Karpas-422 (cell line): ENCODE data around the gene DCTN5. TPM values are rescaled to one million over a fixed set of nuclear protein-coding genes. Genes with fewer than 3 reads are reported as not detected.

Experiments
- DNase-seq: peaks from one replicate; pipeline ENCODE4 v3.0.0-alpha.2; 2015
- H2AFZ ChIP-seq: fragments of 200-600 bp; sonication (generic); 2 replicates; pipeline ENCODE4 v1.6.1; 2014; ENCODE audit warnings: antibody characterized with exemption, low read length, mixed read lengths
- H3K27ac ChIP-seq: fragments of 200-600 bp; sonication (generic); 2 replicates; pipeline ENCODE4 v1.5.1; 2014; ENCODE audit warnings: mild to moderate bottlenecking, low read length, moderate library complexity
- H3K27me3 ChIP-seq: fragments of 200-600 bp; sonication (generic); 2 replicates; pipeline ENCODE4 v1.6.1; 2014; ENCODE audit warnings: low read length, mixed read lengths
- H3K36me3 ChIP-seq: fragments of 200-600 bp; sonication (generic); 2 replicates; pipeline ENCODE4 v1.6.1; 2014; ENCODE audit warnings: low read length, mixed read lengths; ENCODE audit not compliant: insufficient read depth
- H3K4me1 ChIP-seq: fragments of 200-600 bp; sonication (generic); 2 replicates; pipeline ENCODE4 v1.6.1; 2014; ENCODE audit warnings: mild to moderate bottlenecking, low read length, mixed read lengths
- H3K4me2 ChIP-seq: fragments of 200-600 bp; sonication (generic); 2 replicates; pipeline ENCODE4 v1.6.1; 2014; ENCODE audit warnings: low read length, low read depth, mild to moderate bottlenecking; ENCODE audit not compliant: poor library complexity, severe bottlenecking
- H3K4me3 ChIP-seq: fragments of 200-600 bp; sonication (generic); 2 replicates; pipeline ENCODE4 v1.5.1; 2014; ENCODE audit warnings: mild to moderate bottlenecking, antibody characterized with exemption, low read length, mixed read lengths
- H3K79me2 ChIP-seq: fragments of 200-600 bp; sonication (generic); 2 replicates; pipeline ENCODE4 v1.6.1; 2014; ENCODE audit warnings: mild to moderate bottlenecking, low read length, mixed read lengths
- H3K9ac ChIP-seq: fragments of 200-600 bp; sonication (generic); 2 replicates; pipeline ENCODE4 v1.6.0; 2014; ENCODE audit warnings: low read length
- H3K9me2 ChIP-seq: fragments of 200-600 bp; sonication (generic), shearing (Covaris generic); replicated peaks from 2 replicates; pipeline ENCODE4 v1.6.0; 2014; ENCODE audit warnings: mild to moderate bottlenecking, low read length, moderate library complexity; ENCODE audit not compliant: insufficient read depth
- H3K9me3 ChIP-seq: fragments of 300-700, 200-600 bp; sonication (generic); 2 replicates; pipeline ENCODE4 v1.6.1; 2014; ENCODE audit warnings: low read length, mixed read lengths
- H4K20me1 ChIP-seq: fragments of 200-600 bp; sonication (generic); 2 replicates; pipeline ENCODE4 v1.6.1; 2014; ENCODE audit warnings: mild to moderate bottlenecking, antibody characterized with exemption, low read length, low read depth; ENCODE audit not compliant: insufficient read depth
- total RNA-seq: library from RNA; depleted of rRNA; stranded (reverse); fragments of >200 nt; shearing (Covaris generic); gene quantifications from 2 replicates; pipeline ENCODE4 v1.2.3, GENCODE V29; 2014; ENCODE audit warnings: low replicate concordance

DCTN5 gene
- total RNA-seq, 1 experiment from 2014 or later = 51.4 TPM

DNA sequence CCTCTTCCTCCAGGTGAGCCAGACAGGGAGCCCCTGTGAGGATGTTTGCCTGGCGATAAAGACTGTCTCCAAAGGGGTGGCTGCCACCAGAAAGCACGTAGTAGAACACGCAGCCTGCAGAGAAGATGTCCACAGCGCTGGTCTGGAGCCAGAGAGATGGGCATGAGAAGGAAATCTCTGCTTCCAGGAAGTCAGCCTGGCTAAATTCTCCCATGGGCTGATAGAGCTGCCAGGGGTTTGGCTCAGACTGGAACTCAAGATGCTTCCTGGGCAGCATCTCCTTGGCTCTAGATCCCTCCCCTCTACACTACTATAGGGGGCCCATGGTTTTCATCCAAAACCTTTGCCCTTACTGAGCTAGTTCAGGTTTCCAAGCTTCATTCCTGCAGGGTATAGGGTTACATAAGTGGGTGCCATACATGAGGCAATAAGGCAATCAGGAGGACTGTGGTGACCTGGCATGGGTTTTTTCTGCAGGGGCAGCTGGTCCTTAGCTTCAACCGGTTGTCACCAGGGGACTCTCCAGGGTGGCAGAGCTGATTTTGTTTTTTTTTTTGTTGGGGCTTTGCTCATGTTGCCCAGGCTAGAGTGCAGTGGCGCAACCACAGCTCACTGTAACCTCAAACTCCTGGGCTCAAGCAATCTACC, 51.0 kb downstream of the DCTN5 start:
- H3K79me2 ChIP-seq = no peaks in the 10 kb centered on the region
- H4K20me1 ChIP-seq = no peaks in the 10 kb centered on the region
- peaks cover 10% of the 10 kb centered on the region; the same call in 1 of the 2 replicates for H3K36me3 ChIP-seq
- no peaks in the 10 kb centered on the region for H3K9me2 ChIP-seq
- no peak for DNase-seq
- no peak overlapping the region for H3K4me2 ChIP-seq
- H3K9ac ChIP-seq = no peak overlapping the region
- H3K4me3 ChIP-seq = no peak overlapping the region
- H2AFZ ChIP-seq = no peak overlapping the region
- no peak overlapping the region for H3K27ac ChIP-seq
- no peaks in the 10 kb centered on the region for H3K27me3 ChIP-seq
- no peaks in the 10 kb centered on the region for H3K9me3 ChIP-seq
- no peaks in the 10 kb centered on the region for H3K4me1 ChIP-seq

DNA sequence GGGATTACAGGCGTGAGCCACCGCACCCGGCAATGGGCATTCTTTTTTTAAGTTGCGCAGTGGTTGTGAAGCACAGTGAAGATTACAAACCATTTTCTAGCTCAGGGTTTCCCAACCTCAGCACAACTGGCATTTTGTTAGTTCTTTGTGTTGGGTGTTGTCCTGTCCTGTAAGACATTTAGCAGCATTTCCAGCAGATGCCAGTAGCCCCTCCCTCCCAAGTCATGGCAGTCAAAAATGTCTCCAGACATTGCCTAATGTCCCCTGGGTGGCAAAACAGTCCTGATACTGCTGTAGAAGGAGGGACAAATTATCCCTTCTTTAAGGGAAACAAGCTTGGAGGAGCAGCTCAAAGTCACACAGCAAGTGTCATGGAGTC, 53.0 kb downstream of the DCTN5 start:
- Histone ChIP-seq H3K4me2 (no peak overlapping the region), H3K4me3 (no peak overlapping the region), H3K9me2 (no peaks in the 10 kb centered on the region), H3K36me3 (peaks cover 7% of the 10 kb centered on the region; the same call in 1 of the 2 replicates), H3K79me2 (no peaks in the 10 kb centered on the region), H3K4me1 (peaks cover 4% of the 10 kb centered on the region; the same call in 1 of the 2 replicates), H3K27ac (no peak overlapping the region), H3K9ac (no peak overlapping the region), H3K27me3 (no peaks in the 10 kb centered on the region), H4K20me1 (no peaks in the 10 kb centered on the region), H2AFZ (no peak overlapping the region), H3K9me3 (no peaks in the 10 kb centered on the region)
- DNase-seq = no peak

DNA sequence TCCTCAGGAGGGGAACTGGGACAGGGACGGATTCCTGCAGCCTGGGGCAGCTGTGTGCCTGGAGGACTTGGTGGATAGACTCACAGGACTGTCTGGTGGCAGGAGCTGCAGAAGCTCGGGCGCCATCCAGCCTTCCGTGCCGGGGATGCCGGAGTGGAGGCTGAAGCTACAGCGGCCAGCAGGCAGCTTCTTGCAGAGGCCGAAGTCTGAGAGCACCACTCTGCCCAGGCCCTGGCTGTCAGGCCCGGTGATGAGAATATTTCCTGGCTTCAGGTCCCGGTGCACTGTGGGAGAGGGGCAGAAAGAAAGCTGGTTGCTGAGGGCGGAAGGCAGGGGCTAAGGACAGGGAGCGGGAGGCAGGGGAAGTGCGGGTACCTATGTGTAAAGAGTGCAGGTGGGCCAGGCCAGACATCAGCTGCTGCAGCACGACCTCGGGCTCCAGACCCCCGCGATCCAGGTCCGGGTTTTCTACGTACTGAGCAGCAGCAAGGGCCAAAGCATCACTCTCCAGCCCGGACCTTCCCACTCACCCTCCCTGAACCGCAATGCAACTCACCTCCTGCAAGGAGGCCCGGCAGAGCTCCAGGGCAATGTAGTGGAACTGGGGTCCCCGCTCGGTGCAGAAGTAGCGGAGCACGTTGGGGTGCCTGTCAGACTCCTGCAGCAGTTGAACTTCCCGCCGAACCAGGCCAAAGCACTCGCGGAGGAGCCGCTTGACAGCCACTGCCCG, 53.5 kb downstream of the DCTN5 start:
- Histone ChIP-seq H4K20me1 (no peaks in the 10 kb centered on the region), H2AFZ (no peak overlapping the region), H3K9ac (no peak overlapping the region), H3K4me3 (no peak overlapping the region), H3K4me2 (no peak overlapping the region), H3K27me3 (no peaks in the 10 kb centered on the region), H3K27ac (no peak overlapping the region), H3K79me2 (no peaks in the 10 kb centered on the region), H3K9me2 (no peaks in the 10 kb centered on the region), H3K9me3 (no peaks in the 10 kb centered on the region), H3K4me1 (peaks cover 4% of the 10 kb centered on the region; the same call in 1 of the 2 replicates), H3K36me3 (0 out of 2 replicates have a peak, but pooled peaks cover 2% of the 10 kb centered on the region)
- DNase-seq = no peak

DNA sequence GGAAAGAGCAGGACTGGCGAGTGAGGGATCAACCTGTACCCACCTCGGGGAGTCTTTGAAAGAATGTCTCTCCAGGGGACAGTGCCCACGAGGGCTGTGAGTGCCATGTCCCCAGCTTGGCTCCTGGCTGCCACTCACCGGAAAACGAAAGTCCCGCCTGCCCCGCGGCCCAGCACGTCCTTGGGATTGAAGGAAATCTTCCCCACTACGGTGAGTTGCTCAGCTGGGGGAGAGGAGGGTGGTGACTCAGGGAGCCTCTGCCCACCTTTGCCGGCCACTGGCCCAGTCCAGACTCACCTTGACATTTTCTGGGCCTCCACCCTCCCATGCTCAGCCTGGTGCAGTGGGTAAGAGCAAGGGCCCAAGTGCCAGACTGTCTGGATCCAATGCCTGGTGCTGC, 54.5 kb downstream of the DCTN5 start:
- no peak for DNase-seq
- Histone ChIP-seq H2AFZ (no peak overlapping the region), H3K27ac (no peak overlapping the region), H3K27me3 (no peaks in the 10 kb centered on the region), H3K79me2 (no peaks in the 10 kb centered on the region), H3K9me2 (no peaks in the 10 kb centered on the region), H3K9me3 (no peaks in the 10 kb centered on the region), H3K4me1 (peaks cover 6% of the 10 kb centered on the region), H3K4me3 (no peak overlapping the region), H4K20me1 (no peaks in the 10 kb centered on the region), H3K4me2 (no peak overlapping the region), H3K36me3 (no peaks in the 10 kb centered on the region), H3K9ac (no peak overlapping the region)

DNA sequence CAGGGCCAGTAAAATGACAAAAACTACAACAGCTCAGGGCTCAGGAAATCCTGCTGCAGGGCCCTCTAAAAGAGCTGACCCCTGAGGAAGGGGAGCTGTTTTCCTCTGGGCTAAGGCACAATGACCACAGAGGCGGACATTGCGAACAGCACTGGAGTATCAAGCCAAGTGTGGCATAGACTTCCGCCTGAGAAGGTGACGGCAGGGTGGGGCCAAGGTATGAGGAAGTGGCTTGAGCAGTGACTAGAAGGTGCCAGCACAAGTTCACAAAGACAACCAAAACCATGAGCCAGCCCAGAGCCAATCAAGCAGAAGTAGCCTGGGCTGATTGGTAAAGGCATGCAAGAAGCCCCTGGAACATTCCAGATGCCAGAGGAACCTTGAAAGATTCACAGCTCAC, 57.8 kb downstream of the DCTN5 start:
- H3K27me3 ChIP-seq = peaks cover 4% of the 10 kb centered on the region; the same call in 1 of the 2 replicates
- no peaks in the 10 kb centered on the region for H4K20me1 ChIP-seq
- peak overlapping the region; percentile 52; the same call in 1 of the 2 replicates for H2AFZ ChIP-seq
- peaks cover 6% of the 10 kb centered on the region for H3K4me1 ChIP-seq
- DNase-seq = peak; percentile 62
- no peak overlapping the region for H3K4me3 ChIP-seq
- H3K36me3 ChIP-seq = no peaks in the 10 kb centered on the region
- H3K9ac ChIP-seq = no peak overlapping the region
- H3K9me3 ChIP-seq = no peaks in the 10 kb centered on the region
- no peaks in the 10 kb centered on the region for H3K79me2 ChIP-seq
- no peaks in the 10 kb centered on the region for H3K9me2 ChIP-seq
- no peak overlapping the region for H3K27ac ChIP-seq
- H3K4me2 ChIP-seq = no peak overlapping the region

DNA sequence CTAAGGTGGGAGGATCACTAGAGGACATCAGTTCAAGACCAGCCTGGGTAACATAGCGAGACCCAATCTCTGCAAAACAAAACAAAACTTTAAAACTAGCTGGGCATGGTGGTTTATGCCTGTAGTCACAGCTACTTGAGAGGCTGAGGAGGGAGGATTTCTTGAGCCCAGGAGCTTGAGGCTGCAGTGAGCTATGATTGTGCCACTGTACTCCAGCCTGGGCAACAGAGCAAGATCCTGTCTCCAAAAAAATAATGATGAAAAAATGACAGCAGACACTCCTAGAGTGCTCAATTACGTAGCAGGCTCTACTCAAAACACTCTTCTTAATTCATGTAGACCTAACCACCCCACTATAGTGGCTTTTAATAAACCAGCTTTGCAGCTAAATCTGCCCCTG, 58.8 kb downstream of the DCTN5 start:
- Histone ChIP-seq H4K20me1 (no peaks in the 10 kb centered on the region), H3K4me2 (no peak overlapping the region), H3K4me3 (no peak overlapping the region), H3K9ac (no peak overlapping the region), H2AFZ (no peak overlapping the region), H3K9me3 (no peaks in the 10 kb centered on the region), H3K27me3 (peaks cover 4% of the 10 kb centered on the region; the same call in 1 of the 2 replicates), H3K36me3 (no peaks in the 10 kb centered on the region), H3K27ac (no peak overlapping the region), H3K9me2 (no peaks in the 10 kb centered on the region), H3K4me1 (peaks cover 6% of the 10 kb centered on the region), H3K79me2 (no peaks in the 10 kb centered on the region)
- no peak for DNase-seq

DNA sequence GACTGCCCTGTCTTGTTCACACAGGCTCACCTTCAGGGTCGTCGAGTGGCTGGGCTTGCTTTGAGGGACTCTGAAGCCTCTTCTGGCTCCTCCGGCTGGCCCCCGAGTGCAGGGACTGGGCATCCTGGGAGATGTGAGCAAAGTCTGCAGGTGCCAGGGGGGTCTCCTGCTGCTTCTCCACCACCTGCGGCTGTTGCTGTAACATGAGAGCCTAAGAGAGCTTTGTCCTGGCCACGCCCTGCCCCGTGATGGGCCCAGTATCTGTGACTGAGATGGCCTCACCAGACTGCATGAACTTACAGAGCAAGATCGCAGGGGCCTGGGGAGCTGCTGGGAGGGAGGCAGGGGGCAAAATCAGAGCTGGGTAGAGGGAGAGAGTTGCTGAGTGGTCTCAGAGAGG, 59.2 kb downstream of the DCTN5 start:
- DNase-seq = no peak
- Histone ChIP-seq H3K27ac (no peak overlapping the region), H3K36me3 (no peaks in the 10 kb centered on the region), H3K4me1 (peaks cover 6% of the 10 kb centered on the region), H4K20me1 (no peaks in the 10 kb centered on the region), H3K27me3 (peaks cover 4% of the 10 kb centered on the region; the same call in 1 of the 2 replicates), H3K9me3 (no peaks in the 10 kb centered on the region), H3K9me2 (no peaks in the 10 kb centered on the region), H3K4me2 (no peak overlapping the region), H2AFZ (no peak overlapping the region), H3K4me3 (no peak overlapping the region), H3K79me2 (no peaks in the 10 kb centered on the region), H3K9ac (no peak overlapping the region)

DNA sequence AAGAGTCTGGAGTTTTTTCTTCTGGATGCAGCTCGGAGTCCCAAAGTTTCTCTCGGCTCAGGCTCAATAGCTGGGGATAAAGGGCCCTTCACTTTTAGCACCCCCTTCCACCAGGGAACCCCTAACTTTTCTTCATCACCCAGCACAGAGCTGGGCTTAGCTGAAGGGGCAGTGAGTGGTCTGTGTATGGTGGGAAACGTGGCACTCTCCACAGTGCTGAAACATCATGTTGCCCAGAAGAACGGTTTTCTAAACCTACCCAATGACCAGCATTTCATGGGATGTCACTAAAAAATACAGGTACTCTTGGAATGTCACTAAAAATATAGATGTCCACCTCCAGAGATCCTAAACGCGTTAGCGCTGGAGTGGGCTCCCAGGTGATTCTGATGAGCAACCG, 59.8 kb downstream of the DCTN5 start:
- Histone ChIP-seq H3K4me2 (no peak overlapping the region), H3K9ac (no peak overlapping the region), H3K9me2 (no peaks in the 10 kb centered on the region), H3K27me3 (peaks cover 4% of the 10 kb centered on the region; the same call in 1 of the 2 replicates), H3K36me3 (no peaks in the 10 kb centered on the region), H3K4me3 (no peak overlapping the region), H4K20me1 (no peaks in the 10 kb centered on the region), H3K9me3 (no peaks in the 10 kb centered on the region), H2AFZ (no peak overlapping the region), H3K27ac (no peak overlapping the region), H3K4me1 (peaks cover 6% of the 10 kb centered on the region), H3K79me2 (no peaks in the 10 kb centered on the region)
- DNase-seq = no peak
